Measurements from ENCODE around the gene DNAJC28. TPM values are rescaled to one million over a fixed set of nuclear protein-coding genes. Genes with fewer than 3 reads are reported as not detected.

The DNAJC28 gene
- total and polyA plus RNA-seq, 9 of the 15 experiments (the other 6 are each of a cell fraction or from before 2014, with no cell fraction given) = 0.68 to 2.5 (median 1.1) TPM

- H2AFZ ChIP-seq (ENCODE audit: low read depth, low read length) = peak overlapping the region; percentile 100
- ChIA-PET CTCF (ENCODE audit: low intra/inter-chr PET ratio) (interaction anchor here (1.1 kb wide), 1 partner anchor 11 kb away, joined by 4 read pairs; no protein-coding TSS in a partner anchor), POLR2A (interaction anchor here (0.6 to 2.5 kb wide), 12 partner anchors 9 to 291 kb away, joined by 3 to 54 read pairs (median 3); partner anchors contain the start of gene TMEM50B)
- H3K79me2 ChIP-seq (ENCODE audit: control insufficient read depth, insufficient read depth, low read length) = no peaks in the 10 kb centered on the region
- FAIRE-seq = peak; percentile 19
- in situ Hi-C loops (cut with MboI) = no loop called here
- no peaks in the 10 kb centered on the region for H3K9me1 ChIP-seq (ENCODE audit: control insufficient read depth, insufficient read depth, low read length)
- no peaks in the 10 kb centered on the region for H4K20me1 ChIP-seq (replicated peaks; ENCODE audit: control insufficient read depth, insufficient read depth, low read length)
- H3K9me3 ChIP-seq (replicated peaks; ENCODE audit: control insufficient read depth, insufficient read depth, low read depth, low read length) = no peaks in the 10 kb centered on the region
- under 1% methylated on average over 12 of the region's 12 CpGs for WGBS (ENCODE audit: insufficient coverage, low coverage, missing lambda C conversion rate)
- intact Hi-C loops (cut with micrococcal nuclease) = no loop called here
- H3K27ac ChIP-seq (ENCODE audit: extremely low read depth, low read depth, low read length) = peak overlapping the region; percentile 1; the same call in 1 of the 3 replicates
- TSS peak; percentile 81 for BruUV-seq (replicated peaks)
- H3K27me3 ChIP-seq (ENCODE audit: control insufficient read depth in 2 of 2, insufficient read depth in 2 of 2, low read length in 2 of 2) = no peaks in the 10 kb centered on the region
- peak overlapping the region; percentile 77 to 94 for H3K9ac ChIP-seq (ENCODE audit: insufficient read depth in 1 of 2, low read depth in 2 of 2, low read length in 2 of 2)
- no peak for DNase-seq (ENCODE audit: extremely low read depth in 1 of 4, low spot score in 3 of 4)
- peak overlapping the region; percentile 91 for H3K4me2 ChIP-seq (ENCODE audit: insufficient read depth, low read length)
- peak overlapping the region; percentile 73 for H3K4me3 ChIP-seq
- ATAC-seq = peak; percentile 21; the same call in 2 of the 3 replicates
- H3K36me3 ChIP-seq (ENCODE audit: control insufficient read depth, insufficient read depth, low read length) = no peaks in the 10 kb centered on the region
- peaks cover 0 to 10% of the 10 kb centered on the region in 2 experiments; a peak in 3 of 5 replicates for H3K4me1 ChIP-seq (replicated peaks in 1 of 2; ENCODE audit: control insufficient read depth in 2 of 2, insufficient read depth in 2 of 2, low read length in 2 of 2)
- TF ChIP-seq ZNF12 (CRISPR knock-in tag; IDR thresholded peaks at IDR 0.05) (no peak), LCOR (CRISPR knock-in tag; IDR thresholded peaks at IDR 0.05) (0 out of 2 replicates have a peak, but pooled peaks have one; percentile 32), ELF1 (tag; IDR thresholded peaks at IDR 0.05) (0 out of 2 replicates have a peak, but pooled peaks have one; percentile 26), ARID2 (IDR thresholded peaks at IDR 0.05) (no peak), ZMIZ1 (IDR thresholded peaks at IDR 0.05; ENCODE audit: low read depth in 2 of 2, low read length in 2 of 2) (no peak), ARID3B (CRISPR knock-in tag; IDR thresholded peaks at IDR 0.05; ENCODE audit: borderline replicate concordance) (no peak), XRCC4 (IDR thresholded peaks at IDR 0.05; ENCODE audit: extremely low read depth, insufficient read depth, insufficient read length) (no peak), GABPA (tag; conservative IDR thresholded peaks at IDR 0.05; ENCODE audit: low read depth) (no peak), NR4A1 (CRISPR knock-in tag; IDR thresholded peaks at IDR 0.05) (0 out of 2 replicates have a peak, but pooled peaks have one; percentile 56), NR4A1 (tag; IDR thresholded peaks at IDR 0.05) (no peak), ZNF511 (CRISPR knock-in tag; IDR thresholded peaks at IDR 0.05) (no peak), ZBTB7A (IDR thresholded peaks at IDR 0.05; ENCODE audit: borderline replicate concordance, control insufficient read depth, low read depth, low read length) (no peak), SIN3B (IDR thresholded peaks at IDR 0.05; ENCODE audit: low read depth) (no peak), GATAD2A (IDR thresholded peaks at IDR 0.05) (no peak), TAF1 (IDR thresholded peaks at IDR 0.05; ENCODE audit: control insufficient read depth, extremely low read depth, insufficient read depth, low read length, severe bottlenecking) (peak; percentile 3)
Observed at GRCh38 chr21:33490991-33491372, 534 bp downstream of the DNAJC28 start.

All from K562 (cell line).